Liver (tissue), 9 donors: ENCODE measurements around the gene DPP6. TPM values are rescaled to one million over a fixed set of nuclear protein-coding genes. Genes with fewer than 3 reads are reported as not detected.

Experiments used
- DNase-seq: peaks from one replicate; pipeline ENCODE4 v3.0.0-alpha.2; 2017; ENCODE audit warnings: low spot score
- H3K27ac ChIP-seq, 2 donors: one replicate each; pipeline ENCODE4 v1.7.0; 2013; ENCODE audit warnings: inconsistent platforms in 2 of 2, low read length in 2 of 2, control low read depth in 1 of 2, low read depth in 1 of 2, mild to moderate bottlenecking in 1 of 2
- H3K27me3 ChIP-seq, 4 donors: one replicate each; pipeline versions ENCODE4 v1.6.1 to v1.7.0; 2013; ENCODE audit warnings: low read length in 3 of 4, inconsistent platforms in 1 of 4, mild to moderate bottlenecking in 1 of 4, moderate library complexity in 1 of 4; ENCODE audit not compliant: control insufficient read depth in 4 of 4, insufficient read depth in 4 of 4
- H3K36me3 ChIP-seq, 4 donors: one replicate each; pipeline versions ENCODE4 v1.6.1 to v1.7.0; 2013; ENCODE audit warnings: low read length in 3 of 4, mild to moderate bottlenecking in 3 of 4, low read depth in 1 of 4, moderate library complexity in 1 of 4; ENCODE audit not compliant: control insufficient read depth in 4 of 4, insufficient read depth in 3 of 4
- H3K4me1 ChIP-seq, 4 donors: one replicate each; pipeline versions ENCODE4 v1.6.1 to v1.7.0; 2013; ENCODE audit warnings: low read length in 3 of 4, mild to moderate bottlenecking in 3 of 4, moderate library complexity in 1 of 4; ENCODE audit not compliant: control insufficient read depth in 4 of 4, insufficient read depth in 4 of 4
- H3K4me3 ChIP-seq, 3 donors: one replicate each; pipeline versions ENCODE4 v1.6.1 to v1.7.0; 2013; ENCODE audit warnings: low read length in 3 of 3, control low read depth in 1 of 3, low read depth in 1 of 3, mild to moderate bottlenecking in 1 of 3
- H3K9ac ChIP-seq, 2 donors: one replicate each; pipeline ENCODE4 v1.7.0; 2013; ENCODE audit warnings: low read length in 2 of 2, mild to moderate bottlenecking in 2 of 2, moderate library complexity in 2 of 2, control low read depth in 1 of 2, low read depth in 1 of 2
- H3K9me3 ChIP-seq, 4 donors: one replicate each; pipeline versions ENCODE4 v1.6.1 to v1.7.0; 2013; ENCODE audit warnings: low read length in 3 of 4; ENCODE audit not compliant: control insufficient read depth in 4 of 4
- ATF3 ChIP-seq: IDR thresholded peaks from 2 replicates; pipeline ENCODE4 v1.6.1; 2016; ENCODE audit warnings: antibody characterized with exemption
- CTCF ChIP-seq: fragments of 150-350 bp; IDR thresholded peaks from 2 replicates; pipeline ENCODE4 v1.5.1; 2017; ENCODE audit warnings: improper control_type of control experiment, low read depth, low read length; ENCODE audit not compliant: missing input control
- EGR1 ChIP-seq, 2 donors: IDR thresholded peaks; 2 replicates each; pipeline ENCODE4 v1.6.1; 2016 to 2018; ENCODE audit warnings: antibody characterized with exemption in 2 of 2, low read depth in 2 of 2
- FOXA1 ChIP-seq: IDR thresholded peaks from 2 replicates; pipeline ENCODE4 v1.6.1; 2016; ENCODE audit warnings: antibody characterized with exemption
- FOXA2 ChIP-seq: IDR thresholded peaks from 2 replicates; pipeline ENCODE4 v1.6.1; 2016; ENCODE audit warnings: antibody characterized with exemption
- GABPA ChIP-seq, 2 donors: IDR thresholded peaks in 1 of 2; conservative IDR thresholded peaks in 1 of 2; 2 replicates each; pipeline ENCODE4 v1.6.1; 2016; ENCODE audit warnings: antibody characterized with exemption in 2 of 2, mild to moderate bottlenecking in 1 of 2, moderate library complexity in 1 of 2
- HNF4A ChIP-seq, 2 donors: conservative IDR thresholded peaks; 2 replicates each; pipeline ENCODE4 v1.6.1; 2016; ENCODE audit warnings: antibody characterized with exemption in 2 of 2, mild to moderate bottlenecking in 2 of 2
- HNF4G ChIP-seq: IDR thresholded peaks from 2 replicates; pipeline ENCODE4 v1.6.1; 2016; ENCODE audit warnings: antibody characterized with exemption
- JUND ChIP-seq, 2 donors: IDR thresholded peaks; 2 replicates each; pipeline ENCODE4 v1.6.1; 2016; ENCODE audit warnings: antibody characterized with exemption in 2 of 2
- MAX ChIP-seq: IDR thresholded peaks from 2 replicates; pipeline ENCODE4 v1.6.1; 2016; ENCODE audit warnings: antibody characterized with exemption
- NR2F2 ChIP-seq: IDR thresholded peaks from 2 replicates; pipeline ENCODE4 v1.6.1; 2016; ENCODE audit warnings: antibody characterized with exemption
- RAD21 ChIP-seq, 2 donors: IDR thresholded peaks; 2 replicates each; pipeline ENCODE4 v1.6.1; 2016; ENCODE audit warnings: antibody characterized with exemption in 2 of 2, mild to moderate bottlenecking in 2 of 2
- REST ChIP-seq: IDR thresholded peaks from 2 replicates; pipeline ENCODE4 v1.6.1; 2016; ENCODE audit warnings: antibody characterized with exemption, mild to moderate bottlenecking
- RXRA ChIP-seq, 2 donors: IDR thresholded peaks; 2 replicates each; pipeline ENCODE4 v1.6.1; 2017 to 2018; ENCODE audit warnings: antibody characterized with exemption in 2 of 2, mild to moderate bottlenecking in 1 of 2
- SP1 ChIP-seq: IDR thresholded peaks from 2 replicates; pipeline ENCODE4 v1.6.1; 2018; ENCODE audit warnings: antibody characterized with exemption, mild to moderate bottlenecking
- TAF1 ChIP-seq: conservative IDR thresholded peaks from 2 replicates; pipeline ENCODE4 v1.6.1; 2016; ENCODE audit warnings: antibody characterized with exemption, mild to moderate bottlenecking
- YY1 ChIP-seq: IDR thresholded peaks from 2 replicates; pipeline ENCODE4 v1.6.1; 2016; ENCODE audit warnings: antibody characterized with exemption, mild to moderate bottlenecking
- ZBTB33 ChIP-seq: IDR thresholded peaks from 2 replicates; pipeline ENCODE4 v1.6.1; 2016; ENCODE audit warnings: antibody characterized with exemption
- WGBS: extraction: QIAGEN DNeasy Blood & Tissue Kit; methylation state at CpG from one replicate; pipeline ENCODE4 v1.1.7; 2013; 5-methylcytosine and 5-hydroxymethylcytosine counted together
- polyA plus RNA-seq, 2 donors: library from polyadenylated mRNA; stranded (reverse) in 1 of 2; unstranded in 1 of 2; fragments of 200-250 nt in 1 of 2; fragments of >200 nt in 1 of 2; fragmentation: Nextera tagmentation in 1 of 2; extraction: Ambion mirVana in 1 of 2; gene quantifications; one replicate each; pipeline versions ENCODE4 v1.2.1 to v1.2.3, GENCODE V29; 2013 to 2015
- total RNA-seq, 2 donors: library from RNA; depleted of rRNA; stranded (reverse); fragments of >200 nt; gene quantifications; one replicate each; pipeline ENCODE4 v1.2.3, GENCODE V29; 2014
- donor health status: healthy.
- donor health status: healthy.
- donor health status: healthy.
- donor health status: healthy.
- donor health status: healthy.

Gene DPP6
- total and polyA plus RNA-seq, 4 donors, result 0.01 TPM; not detected in 3

- no peak for TF ChIP-seq ATF3
- no peak for TF ChIP-seq JUND (IDR thresholded peaks at IDR 0.05)
- no peak for TF ChIP-seq FOXA2
- TF ChIP-seq SP1, result no peak
These were observed 354.1 kb downstream of the DPP6 start (continued) for GRCh38 chr7:154406312-154406711.

GRCh38 chr7:154409703-154410311, 357.6 kb downstream of the DPP6 start:
- Histone ChIP-seq H3K36me3 (no peaks in the 10 kb centered on the region), H3K4me1 (peaks cover 3 to 11% (median 7%) of the 10 kb centered on the region in 4 donors), H3K9ac (no peak overlapping the region), H3K27me3 (no peaks in the 10 kb centered on the region), H3K27ac (no peak overlapping the region), H3K9me3 (no peaks in the 10 kb centered on the region), H3K4me3 (no peak overlapping the region)
- no peak for TF ChIP-seq RAD21 (IDR thresholded peaks at IDR 0.05)
- TF ChIP-seq REST, result peak; percentile 99
- no peak for DNase-seq
- WGBS, result 42% methylated on average over 5 of the region's 5 CpGs

- H3K4me1 ChIP-seq, result peaks cover 3 to 11% (median 7%) of the 10 kb centered on the region in 4 donors
- TF ChIP-seq FOXA2, result no peak
- TF ChIP-seq YY1, result no peak
- TF ChIP-seq ATF3, result no peak
- no peak for TF ChIP-seq RAD21 (IDR thresholded peaks at IDR 0.05)
- no peak for TF ChIP-seq ZBTB33
- TF ChIP-seq REST, result peak; percentile 77
- no peak for TF ChIP-seq CTCF
- TF ChIP-seq GABPA (IDR thresholded peaks at IDR 0.05 in 1 of 2, conservative IDR thresholded peaks at IDR 0.05 in 1 of 2), result no peak
- no peak for TF ChIP-seq TAF1
- TF ChIP-seq MAX, result no peak
- peak; percentile 89 to 97 for TF ChIP-seq HNF4A (conservative IDR thresholded peaks at IDR 0.05)
- no peak for TF ChIP-seq EGR1 (IDR thresholded peaks at IDR 0.05; ENCODE audit: low read depth in 2 of 2)
- no peak for TF ChIP-seq JUND (IDR thresholded peaks at IDR 0.05)
- TF ChIP-seq FOXA1, result no peak
- TF ChIP-seq NR2F2, result no peak
- peak; percentile 28 for TF ChIP-seq SP1
- TF ChIP-seq HNF4G, result peak; percentile 75
- TF ChIP-seq RXRA (IDR thresholded peaks at IDR 0.05), result peak; percentile 78 to 81
These were observed 359.9 kb downstream of the DPP6 start for GRCh38 chr7:154412105-154412504.

More at GRCh38 chr7:154412105-154412504, 359.9 kb downstream of the DPP6 start:
- no peak for DNase-seq
- no peaks in the 10 kb centered on the region for H3K27me3 ChIP-seq
- no peak overlapping the region for H3K4me3 ChIP-seq
- H3K9me3 ChIP-seq, result no peaks in the 10 kb centered on the region
- H3K27ac ChIP-seq, result no peak overlapping the region
- H3K36me3 ChIP-seq, result no peaks in the 10 kb centered on the region
- 32% methylated on average over 2 of the region's 2 CpGs for WGBS
- H3K9ac ChIP-seq, result no peak overlapping the region
